HUES6 (cell line): Measurements from ENCODE around the gene SSBP3.

ENCODE experiments used
- H3K27ac ChIP-seq: 2 replicates; pipeline ENCODE4 v1.7.0; 2013; ENCODE audit warnings: low read depth, mild to moderate bottlenecking, low read length, inconsistent platforms
- H3K27me3 ChIP-seq: 2 replicates; pipeline ENCODE4 v1.6.1; 2013; ENCODE audit warnings: low read length; ENCODE audit not compliant: control insufficient read depth, insufficient read depth
- H3K36me3 ChIP-seq: 2 replicates; pipeline ENCODE4 v1.6.1; 2013; ENCODE audit warnings: low read length; ENCODE audit not compliant: control insufficient read depth, insufficient read depth
- H3K4me1 ChIP-seq: 2 replicates; pipeline ENCODE4 v1.6.1; 2013; ENCODE audit warnings: low read length; ENCODE audit not compliant: control insufficient read depth, insufficient read depth
- H3K4me3 ChIP-seq: 2 replicates; pipeline ENCODE4 v1.5.1; 2013; ENCODE audit warnings: low read depth, low read length
- H3K9ac ChIP-seq: one replicate; pipeline ENCODE4 v1.6.1; 2013; ENCODE audit warnings: mild to moderate bottlenecking, low read length
- H3K9me3 ChIP-seq: 2 replicates; pipeline ENCODE4 v1.6.1; 2013; ENCODE audit warnings: low read depth, low read length; ENCODE audit not compliant: control insufficient read depth, insufficient read depth

The SSBP3 gene

DNA sequence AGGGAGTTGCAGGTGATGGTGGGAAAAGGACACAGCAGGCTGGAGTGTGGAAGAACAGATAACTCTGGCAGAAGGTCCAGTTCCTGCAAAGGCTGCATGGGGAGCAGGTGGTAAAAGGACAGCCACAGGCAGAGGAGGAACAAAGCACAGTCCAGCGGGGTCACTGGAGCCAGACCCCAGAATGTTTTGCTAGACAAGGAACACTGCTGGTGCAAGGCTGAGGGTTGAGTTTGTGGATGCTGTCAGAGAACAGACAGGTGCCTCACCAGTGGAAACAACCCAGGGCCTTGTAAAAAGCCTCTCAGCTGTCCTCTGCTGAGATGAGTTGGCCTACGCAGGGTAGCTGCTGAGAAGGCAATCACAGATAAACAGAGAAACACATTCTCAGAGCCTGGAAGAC, 101.7 kb downstream of the SSBP3 start:
- Histone ChIP-seq H3K9me3 (no peaks in the 10 kb centered on the region), H3K27me3 (no peaks in the 10 kb centered on the region), H3K27ac (no peak overlapping the region), H3K9ac (no peak overlapping the region), H3K4me1 (peaks cover 48% of the 10 kb centered on the region), H3K36me3 (no peaks in the 10 kb centered on the region), H3K4me3 (no peak overlapping the region)

DNA sequence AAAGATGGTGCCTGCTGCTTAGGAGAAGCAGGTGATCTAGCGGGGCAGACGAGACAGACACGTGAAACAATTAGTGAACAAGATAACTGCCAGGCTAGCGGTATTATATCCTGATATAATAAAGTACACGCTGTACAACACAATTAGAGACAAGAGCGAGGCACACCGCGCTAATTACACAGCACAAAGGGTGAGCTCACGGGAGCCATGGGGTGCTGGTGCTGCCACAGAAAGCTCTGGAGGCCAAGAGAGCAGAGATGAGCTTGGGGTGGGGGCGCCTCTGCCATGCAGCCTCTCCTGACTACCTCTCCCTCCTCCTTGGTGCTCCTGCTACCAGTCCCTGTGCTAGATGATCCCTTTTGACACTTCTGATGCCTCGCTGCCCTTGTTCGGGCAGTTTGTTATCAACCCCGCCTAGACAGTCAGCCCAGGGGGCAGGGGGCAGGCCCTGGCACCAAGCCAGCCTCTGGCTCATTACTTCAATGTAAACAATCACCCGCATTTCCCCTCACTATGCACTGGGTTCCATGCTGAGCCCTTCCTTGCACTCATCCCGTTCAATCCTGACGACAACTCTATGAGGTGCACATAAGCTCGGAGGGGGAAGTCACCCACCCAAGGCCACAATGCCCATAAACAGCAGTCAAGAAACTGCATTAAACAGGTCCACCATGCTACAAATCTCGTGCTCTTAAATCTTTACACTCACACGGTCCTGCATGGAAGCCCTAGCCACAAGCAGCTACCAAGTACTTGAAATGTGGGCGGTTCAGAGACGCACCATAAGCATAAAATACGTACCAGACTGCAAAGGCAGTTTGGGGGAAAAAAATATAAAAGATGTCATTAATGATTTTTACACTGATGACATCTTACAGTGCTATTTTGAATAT, 103.0 kb downstream of the SSBP3 start:
- Histone ChIP-seq H3K4me1 (peaks cover 52% of the 10 kb centered on the region), H3K36me3 (no peaks in the 10 kb centered on the region), H3K9ac (no peak overlapping the region), H3K27ac (no peak overlapping the region), H3K4me3 (no peak overlapping the region), H3K9me3 (no peaks in the 10 kb centered on the region), H3K27me3 (no peaks in the 10 kb centered on the region)

DNA sequence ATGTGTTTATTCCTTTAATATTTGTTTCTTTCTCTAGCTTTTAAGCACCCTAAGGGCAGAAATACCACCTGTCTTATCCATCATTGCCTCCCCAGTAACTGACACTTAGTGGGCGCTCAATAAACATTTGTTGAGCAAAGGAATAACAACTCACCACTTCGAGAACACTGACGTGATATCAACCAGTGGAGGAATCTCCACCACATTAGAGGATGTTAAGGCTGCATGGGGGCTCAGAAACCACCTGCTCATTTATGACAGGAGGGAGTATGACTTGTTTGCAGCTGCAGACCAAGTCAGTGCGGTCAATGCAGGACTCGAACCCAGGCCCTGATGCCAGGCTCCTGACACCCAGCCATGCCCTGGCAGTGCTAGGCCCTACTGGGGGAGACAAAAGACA, 103.6 kb downstream of the SSBP3 start:
- Histone ChIP-seq H3K9me3 (no peaks in the 10 kb centered on the region), H3K27me3 (no peaks in the 10 kb centered on the region), H3K36me3 (no peaks in the 10 kb centered on the region), H3K9ac (no peak overlapping the region), H3K4me3 (no peak overlapping the region), H3K4me1 (peaks cover 58% of the 10 kb centered on the region), H3K27ac (no peak overlapping the region)

DNA sequence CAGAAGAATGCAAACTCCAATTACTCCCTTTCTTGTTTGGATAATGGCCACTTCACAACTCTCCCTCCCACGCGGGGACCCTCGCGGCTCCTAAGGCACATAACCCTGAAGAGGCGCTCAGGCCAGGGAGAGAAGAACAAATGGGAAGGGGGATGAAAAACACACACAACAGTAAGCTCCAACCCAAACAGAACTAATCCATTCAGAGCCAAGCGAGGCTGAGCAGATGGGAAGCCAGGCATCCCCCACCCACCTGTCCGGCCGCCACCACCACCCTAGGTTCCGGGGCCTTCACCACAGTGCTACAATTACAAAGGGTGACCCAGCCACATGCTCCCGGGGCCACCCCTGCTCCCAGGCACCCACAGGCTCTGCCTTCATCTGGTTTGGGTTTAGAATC, 104.7 kb downstream of the SSBP3 start:
- Histone ChIP-seq H3K4me1 (peaks cover 55% of the 10 kb centered on the region), H3K27me3 (no peaks in the 10 kb centered on the region), H3K27ac (no peak overlapping the region), H3K9ac (no peak overlapping the region), H3K36me3 (no peaks in the 10 kb centered on the region), H3K9me3 (no peaks in the 10 kb centered on the region), H3K4me3 (no peak overlapping the region)

DNA sequence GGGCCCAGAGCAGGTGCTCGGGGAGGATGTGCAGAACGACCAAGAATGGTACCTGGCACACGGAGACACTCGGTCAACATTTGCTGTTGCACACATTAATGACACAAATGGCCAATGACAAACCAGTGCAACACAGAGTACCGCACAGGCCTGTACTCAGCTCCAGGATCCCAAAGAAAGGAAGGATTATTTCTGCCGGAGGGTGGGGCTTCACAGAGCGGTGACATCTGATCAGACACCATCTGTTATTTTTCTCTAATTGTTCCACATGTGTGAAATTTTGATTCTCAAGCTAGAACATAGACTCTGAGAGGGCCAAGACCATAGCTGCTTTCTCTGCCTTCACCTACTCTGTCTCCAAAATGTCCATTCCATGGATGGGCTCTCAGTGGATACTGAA, 105.8 kb downstream of the SSBP3 start:
- H3K27me3 ChIP-seq, result no peaks in the 10 kb centered on the region
- no peak overlapping the region for H3K9ac ChIP-seq

DNA sequence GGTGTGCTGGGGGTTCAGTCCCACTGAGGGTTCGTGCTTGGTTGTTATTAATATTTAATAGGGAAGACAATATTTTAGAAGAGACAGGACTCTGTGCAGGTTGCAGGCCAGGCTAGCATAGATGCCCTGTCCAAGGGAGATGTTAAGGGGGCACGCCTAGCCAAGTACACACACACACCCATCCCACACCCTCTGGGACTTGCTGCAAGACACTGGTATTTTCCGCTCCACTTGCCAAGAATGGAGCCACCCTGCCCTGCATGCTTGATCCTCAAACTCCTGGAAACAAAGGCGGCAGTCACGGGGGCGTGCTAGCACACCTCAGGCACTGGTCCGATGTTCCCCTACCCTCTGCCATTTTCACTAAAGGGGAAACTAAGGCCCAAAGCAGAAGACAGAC, 107.2 kb downstream of the SSBP3 start:
- H3K4me3 ChIP-seq, result no peak overlapping the region
- H3K36me3 ChIP-seq, result no peaks in the 10 kb centered on the region
- H3K4me1 ChIP-seq, result peaks cover 61% of the 10 kb centered on the region
- H3K9ac ChIP-seq, result no peak overlapping the region
- H3K27ac ChIP-seq, result no peak overlapping the region
- H3K27me3 ChIP-seq, result no peaks in the 10 kb centered on the region
- H3K9me3 ChIP-seq, result no peaks in the 10 kb centered on the region

More for the DNA sequence above, 105.8 kb downstream of the SSBP3 start:
- Histone ChIP-seq H3K36me3 (no peaks in the 10 kb centered on the region), H3K4me1 (peaks cover 58% of the 10 kb centered on the region), H3K27ac (no peak overlapping the region), H3K9me3 (no peaks in the 10 kb centered on the region), H3K4me3 (no peak overlapping the region)

DNA sequence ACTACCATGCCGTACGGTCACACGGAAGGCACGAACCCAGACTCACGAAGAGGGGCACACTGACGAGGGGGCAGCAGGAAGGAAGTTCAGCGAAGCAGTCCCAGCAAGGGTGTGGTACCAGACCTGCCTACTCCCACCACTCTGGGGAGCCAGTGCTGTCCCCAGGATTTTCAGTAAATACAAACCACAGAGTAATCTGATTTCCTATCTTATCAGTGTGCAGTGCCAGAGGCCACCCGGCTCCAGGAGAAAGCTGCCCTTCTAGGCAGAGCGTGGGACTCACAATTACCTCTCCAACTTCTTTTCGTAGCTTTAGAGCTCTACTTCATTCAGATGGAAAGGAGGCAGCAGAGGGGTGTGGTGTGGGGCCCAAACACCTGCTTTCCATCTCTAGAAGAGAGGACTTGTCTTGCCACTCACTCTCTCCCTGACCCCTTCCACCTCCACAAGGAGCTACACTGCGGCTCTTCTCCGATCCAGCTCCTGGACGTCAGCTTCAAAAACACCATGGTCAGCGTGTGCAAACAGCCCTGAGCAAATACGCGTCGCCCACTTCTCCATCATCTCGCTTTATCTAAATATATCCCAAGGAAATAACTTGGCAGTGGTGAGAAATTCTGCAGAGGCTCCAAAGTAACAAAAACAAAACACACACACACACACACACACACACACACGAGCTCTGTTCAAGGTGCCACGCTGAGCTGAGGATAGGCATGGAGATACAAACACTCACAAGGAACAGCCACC, 107.7 kb downstream of the SSBP3 start:
- Histone ChIP-seq H3K4me3 (no peak overlapping the region), H3K9me3 (no peaks in the 10 kb centered on the region), H3K9ac (no peak overlapping the region), H3K27me3 (no peaks in the 10 kb centered on the region), H3K36me3 (no peaks in the 10 kb centered on the region), H3K27ac (no peak overlapping the region), H3K4me1 (peaks cover 56% of the 10 kb centered on the region)

DNA sequence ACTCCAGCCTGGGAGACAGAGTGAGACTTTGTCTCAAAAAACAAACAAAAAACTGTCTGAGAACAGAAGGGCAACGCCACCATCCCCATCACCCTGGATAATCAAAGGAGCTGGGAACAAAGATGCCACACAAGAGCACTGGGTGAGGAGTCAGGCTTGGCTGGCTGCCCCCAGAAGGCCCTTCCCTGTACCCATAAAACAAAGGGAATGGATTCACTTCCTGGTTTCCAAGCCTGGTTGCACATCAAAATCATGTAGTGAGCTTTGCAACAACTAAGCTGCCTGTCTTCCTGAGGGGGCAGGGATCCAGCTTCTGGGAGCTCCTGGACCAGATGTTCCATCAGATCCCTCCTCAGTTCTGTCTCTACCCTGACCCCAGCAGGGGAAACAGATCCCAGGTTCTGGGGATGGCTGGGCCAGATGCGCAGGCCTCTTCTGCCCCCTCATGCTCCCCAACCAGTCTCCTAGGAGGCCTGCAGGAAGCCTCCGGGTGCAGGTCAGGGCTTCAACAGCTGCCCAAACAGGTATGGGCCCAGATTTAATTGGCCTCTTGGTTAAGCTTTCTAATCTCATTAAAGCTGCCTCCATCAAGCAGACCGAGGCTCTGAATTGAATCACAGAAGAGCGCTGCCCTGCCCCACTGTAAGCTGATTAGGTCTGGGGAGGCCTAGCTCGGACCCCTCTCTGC, 108.5 kb downstream of the SSBP3 start:
- peaks cover 52% of the 10 kb centered on the region for H3K4me1 ChIP-seq
- no peak overlapping the region for H3K27ac ChIP-seq
- H3K9me3 ChIP-seq, result no peaks in the 10 kb centered on the region
- H3K27me3 ChIP-seq, result no peaks in the 10 kb centered on the region
- no peaks in the 10 kb centered on the region for H3K36me3 ChIP-seq
- H3K4me3 ChIP-seq, result no peak overlapping the region
- no peak overlapping the region for H3K9ac ChIP-seq

DNA sequence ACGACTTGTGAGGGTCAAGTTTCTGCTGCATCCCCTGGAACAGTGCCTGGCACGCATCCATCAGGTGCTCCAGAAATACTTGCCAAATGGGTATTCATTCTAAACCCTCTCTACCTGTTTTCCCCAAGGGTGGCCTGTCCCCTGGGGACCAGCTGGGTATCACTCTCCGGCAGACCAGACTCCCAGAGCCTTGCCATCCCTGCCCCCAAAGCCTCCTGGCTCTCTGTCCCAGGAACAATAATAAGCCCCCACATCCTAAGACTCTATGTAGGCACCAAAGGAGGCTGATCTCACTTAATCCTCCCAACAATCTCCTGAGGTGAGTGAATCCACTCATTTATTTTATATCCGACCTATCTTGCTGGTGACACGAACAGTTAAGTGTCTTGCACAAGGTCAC, 109.5 kb downstream of the SSBP3 start:
- no peak overlapping the region for H3K9ac ChIP-seq

DNA sequence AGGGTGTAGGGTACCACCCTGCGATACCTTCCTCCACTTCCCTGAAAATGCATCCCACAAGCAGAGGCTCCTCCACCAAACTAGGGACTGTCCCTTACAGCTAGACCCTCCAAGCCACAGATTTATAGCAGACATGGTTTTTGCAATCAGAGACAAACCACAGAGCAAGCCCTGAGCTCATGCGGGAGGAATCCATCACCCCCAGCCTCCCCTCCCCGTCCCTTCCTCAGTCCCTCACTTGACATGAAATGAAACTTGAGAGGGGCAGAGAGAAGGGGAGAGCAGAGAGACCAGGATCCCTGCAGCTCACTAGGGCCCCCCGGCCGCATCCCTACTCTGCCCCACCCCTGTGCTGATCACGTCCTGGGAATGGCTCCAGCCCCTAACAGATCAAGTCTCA, 111.3 kb downstream of the SSBP3 start:
- H3K27me3 ChIP-seq, result no peaks in the 10 kb centered on the region
- H3K4me3 ChIP-seq, result no peak overlapping the region
- no peaks in the 10 kb centered on the region for H3K36me3 ChIP-seq
- no peaks in the 10 kb centered on the region for H3K9me3 ChIP-seq
- no peak overlapping the region for H3K9ac ChIP-seq
- H3K4me1 ChIP-seq, result peaks cover 66% of the 10 kb centered on the region
- no peak overlapping the region for H3K27ac ChIP-seq

More for the DNA sequence above, 109.5 kb downstream of the SSBP3 start:
- H3K27ac ChIP-seq, result no peak overlapping the region
- no peaks in the 10 kb centered on the region for H3K9me3 ChIP-seq
- no peaks in the 10 kb centered on the region for H3K36me3 ChIP-seq
- no peak overlapping the region for H3K4me3 ChIP-seq
- H3K27me3 ChIP-seq, result no peaks in the 10 kb centered on the region
- H3K4me1 ChIP-seq, result peaks cover 60% of the 10 kb centered on the region
